Mesenchymal stem cell (in vitro differentiated cells and primary cell): ENCODE measurements around the gene GNL3L.
"Not testable (repeated sequence)": the region's sequence is repeated elsewhere in the genome, so short reads cannot be mapped to it uniquely, and the experiment has no call there.

Experiments
- DNase-seq: peaks from one replicate; pipeline ENCODE4 v3.0.0-alpha.2; 2013
- H2AFZ ChIP-seq: one replicate; pipeline ENCODE4 v1.6.1; 2013; ENCODE audit warnings: low read depth, mild to moderate bottlenecking, control low read depth, inconsistent platforms, low read length, moderate library complexity
- H2AK5ac ChIP-seq: 2 replicates; pipeline ENCODE4 v1.6.1; 2013; ENCODE audit warnings: low read length, moderate library complexity, mild to moderate bottlenecking, inconsistent platforms; ENCODE audit not compliant: severe bottlenecking
- H2BK120ac ChIP-seq: one replicate; pipeline ENCODE4 v1.6.1; 2013; ENCODE audit warnings: low read depth, mild to moderate bottlenecking, inconsistent platforms, low read length, moderate library complexity
- H2BK12ac ChIP-seq, 2 experiments: one replicate each; pipeline ENCODE4 v1.6.1; 2013; ENCODE audit warnings: inconsistent platforms in 2 of 2, low read length in 2 of 2, mild to moderate bottlenecking in 2 of 2, moderate library complexity in 2 of 2, control low read depth in 1 of 2
- H2BK15ac ChIP-seq: one replicate; pipeline ENCODE4 v1.6.1; 2013; ENCODE audit warnings: mild to moderate bottlenecking, low read depth, inconsistent platforms; ENCODE audit not compliant: poor library complexity, severe bottlenecking
- H2BK5ac ChIP-seq: 2 replicates; pipeline ENCODE4 v1.6.1; 2013; ENCODE audit warnings: low read depth, mild to moderate bottlenecking, low read length, control low read depth, inconsistent platforms; ENCODE audit not compliant: poor library complexity, severe bottlenecking
- H3K14ac ChIP-seq, 2 experiments: one replicate each; pipeline ENCODE4 v1.6.1; 2013; ENCODE audit warnings: inconsistent platforms in 2 of 2, low read length in 2 of 2, control low read depth in 1 of 2, mild to moderate bottlenecking in 1 of 2, moderate library complexity in 1 of 2
- H3K18ac ChIP-seq, 2 experiments: one replicate each; pipeline ENCODE4 v1.6.1; 2013; ENCODE audit warnings: inconsistent platforms in 2 of 2, low read length in 2 of 2, control low read depth in 1 of 2, low read depth in 1 of 2, mild to moderate bottlenecking in 1 of 2
- H3K23ac ChIP-seq, 2 experiments: one replicate each; pipeline ENCODE4 v1.6.1; 2013; ENCODE audit warnings: inconsistent platforms in 2 of 2, low read length in 2 of 2, mild to moderate bottlenecking in 2 of 2, moderate library complexity in 2 of 2, control low read depth in 1 of 2
- H3K27ac ChIP-seq: 2 replicates; pipeline ENCODE4 v1.5.1; 2013; ENCODE audit warnings: mild to moderate bottlenecking, moderate library complexity, low read length, control low read depth, inconsistent platforms; ENCODE audit not compliant: poor library complexity, severe bottlenecking
- H3K27me3 ChIP-seq, 2 experiments: 2 replicates each; pipeline versions ENCODE4 v1.6.1 to v1.7.0; 2013; ENCODE audit warnings: low read length in 2 of 2, mild to moderate bottlenecking in 2 of 2, moderate library complexity in 2 of 2, control low read depth in 1 of 2, inconsistent platforms in 1 of 2; ENCODE audit not compliant: control insufficient read depth in 1 of 2, insufficient read depth in 1 of 2
- H3K36me3 ChIP-seq, 2 experiments: 2 replicates each; pipeline versions ENCODE4 v1.6.1 to v1.7.0; 2013; ENCODE audit warnings: low read length in 2 of 2, control low read depth in 1 of 2, inconsistent platforms in 1 of 2, low read depth in 1 of 2, mild to moderate bottlenecking in 1 of 2; ENCODE audit not compliant: insufficient read depth in 2 of 2, control insufficient read depth in 1 of 2
- H3K4ac ChIP-seq, 2 experiments: one replicate each; pipeline ENCODE4 v1.6.1; 2013; ENCODE audit warnings: inconsistent platforms in 2 of 2, low read length in 2 of 2, mild to moderate bottlenecking in 2 of 2, moderate library complexity in 2 of 2, control low read depth in 1 of 2, low read depth in 1 of 2
- H3K4me1 ChIP-seq: 2 replicates; pipeline ENCODE4 v1.6.1; 2013; ENCODE audit warnings: low read depth, low read length, control low read depth; ENCODE audit not compliant: control insufficient read depth, insufficient read depth
- H3K4me2 ChIP-seq: 2 replicates; pipeline ENCODE4 v1.6.1; 2013; ENCODE audit warnings: low read length, mild to moderate bottlenecking, inconsistent platforms; ENCODE audit not compliant: poor library complexity, severe bottlenecking
- H3K4me3 ChIP-seq, 2 experiments: 2 replicates each; pipeline versions ENCODE4 v1.5.1 to v1.7.0; 2013; ENCODE audit warnings: low read length in 2 of 2, mild to moderate bottlenecking in 2 of 2, control low read depth in 1 of 2, low read depth in 1 of 2; ENCODE audit not compliant: insufficient read depth in 1 of 2
- H3K79me1 ChIP-seq: replicated peaks from 2 replicates; pipeline ENCODE4 v1.6.1; 2013; ENCODE audit warnings: mild to moderate bottlenecking, control low read depth, low read length, inconsistent platforms; ENCODE audit not compliant: poor library complexity, severe bottlenecking
- H3K9ac ChIP-seq: 2 replicates; pipeline ENCODE4 v1.7.0; 2013; ENCODE audit warnings: mild to moderate bottlenecking, low read length, moderate library complexity
- H3K9me3 ChIP-seq: 2 replicates; pipeline ENCODE4 v1.7.0; 2013; ENCODE audit warnings: mild to moderate bottlenecking, low read length; ENCODE audit not compliant: control insufficient read depth
- H4K8ac ChIP-seq: one replicate; pipeline ENCODE4 v1.6.1; 2013; ENCODE audit warnings: inconsistent platforms, mild to moderate bottlenecking, low read length, moderate library complexity
- H4K91ac ChIP-seq: one replicate; pipeline ENCODE4 v1.6.1; 2013; ENCODE audit warnings: mild to moderate bottlenecking, low read length, inconsistent platforms
- WGBS: methylation state at CpG from one replicate; pipeline ENCODE4 v1.1.7; 2013; ENCODE audit warnings: mixed read lengths; 5-methylcytosine and 5-hydroxymethylcytosine counted together

GNL3L gene

DNA sequence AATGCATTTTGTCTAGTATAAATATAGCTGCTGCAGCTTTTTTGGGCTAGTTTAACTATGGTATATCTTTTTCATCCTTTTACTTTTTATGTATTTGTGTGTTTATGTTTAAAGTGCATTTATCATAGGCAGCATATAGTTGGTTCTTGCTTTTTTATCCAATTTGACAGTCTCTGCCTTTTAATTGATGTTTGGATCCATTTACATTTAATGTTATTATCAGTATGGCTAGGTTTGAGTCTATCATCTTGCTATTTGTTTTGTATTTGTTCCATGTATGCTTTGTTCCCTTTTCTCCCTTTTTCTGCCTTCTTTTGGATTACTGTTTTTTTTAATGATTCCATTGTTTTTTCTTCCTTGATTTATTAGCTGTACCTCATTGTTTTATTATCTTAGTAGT is 40.3 kb downstream of the GNL3L start:
- no peak overlapping the region for H2BK12ac ChIP-seq
- H3K4ac ChIP-seq: no peak overlapping the region
- no peak overlapping the region for H3K4me2 ChIP-seq
- H3K9ac ChIP-seq: no peak overlapping the region
- no peak for DNase-seq
- H3K27ac ChIP-seq: no peak overlapping the region
- no peaks in the 10 kb centered on the region for H3K79me1 ChIP-seq
- H3K9me3 ChIP-seq: peaks cover 11% of the 10 kb centered on the region
- H2AK5ac ChIP-seq: no peak overlapping the region
- no peak overlapping the region for H2BK15ac ChIP-seq
- peaks cover 0 to 11% of the 10 kb centered on the region in 2 experiments for H3K36me3 ChIP-seq
- H2BK5ac ChIP-seq: no peak overlapping the region
- H4K8ac ChIP-seq: no peak overlapping the region
- H3K4me3 ChIP-seq: no peak overlapping the region
- no peak overlapping the region for H2AFZ ChIP-seq
- no peak overlapping the region for H3K23ac ChIP-seq
- no peaks in the 10 kb centered on the region for H3K27me3 ChIP-seq
- H3K4me1 ChIP-seq: no peaks in the 10 kb centered on the region
- no peak overlapping the region for H3K14ac ChIP-seq
- H2BK120ac ChIP-seq: no peak overlapping the region
- H3K18ac ChIP-seq: no peak overlapping the region
- no peak overlapping the region for H4K91ac ChIP-seq

DNA sequence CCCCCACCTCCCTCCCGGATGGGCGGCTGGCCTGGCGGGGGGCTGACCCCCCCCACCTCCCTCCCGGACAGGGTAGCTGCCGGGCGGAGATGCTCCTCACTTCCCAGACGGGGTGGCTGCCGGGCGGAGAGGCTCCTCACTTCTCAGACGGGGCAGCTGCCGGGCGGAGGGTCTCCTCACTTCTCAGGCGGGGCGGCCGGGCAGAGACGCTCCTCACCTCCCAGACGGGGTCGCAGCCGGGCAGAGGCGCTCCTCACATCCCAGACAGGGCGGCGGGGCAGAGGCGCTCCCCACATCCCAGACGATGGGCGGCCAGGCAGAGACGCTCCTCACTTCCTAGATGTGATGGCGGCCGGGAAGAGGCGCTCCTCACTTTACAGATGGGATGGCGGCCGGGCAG is 42.6 kb downstream of the GNL3L start:
- not testable (repeated sequence) for H3K23ac ChIP-seq, H2BK15ac ChIP-seq, DNase-seq, H2BK120ac ChIP-seq, H3K4me2 ChIP-seq, H3K14ac ChIP-seq, H3K27ac ChIP-seq, H3K9ac ChIP-seq, H4K8ac ChIP-seq, H3K27me3 ChIP-seq, H2BK5ac ChIP-seq, H3K79me1 ChIP-seq, H2BK12ac ChIP-seq, H3K4me1 ChIP-seq, H2AK5ac ChIP-seq, H3K18ac ChIP-seq, H3K4me3 ChIP-seq, H4K91ac ChIP-seq, H2AFZ ChIP-seq, H3K4ac ChIP-seq
- H3K9me3 ChIP-seq: peaks cover 11% of the 10 kb centered on the region
- WGBS: no CpG with 5 or more reads among the region's 31 CpGs
- peaks cover 0 to 12% of the 10 kb centered on the region in 2 experiments for H3K36me3 ChIP-seq

DNA sequence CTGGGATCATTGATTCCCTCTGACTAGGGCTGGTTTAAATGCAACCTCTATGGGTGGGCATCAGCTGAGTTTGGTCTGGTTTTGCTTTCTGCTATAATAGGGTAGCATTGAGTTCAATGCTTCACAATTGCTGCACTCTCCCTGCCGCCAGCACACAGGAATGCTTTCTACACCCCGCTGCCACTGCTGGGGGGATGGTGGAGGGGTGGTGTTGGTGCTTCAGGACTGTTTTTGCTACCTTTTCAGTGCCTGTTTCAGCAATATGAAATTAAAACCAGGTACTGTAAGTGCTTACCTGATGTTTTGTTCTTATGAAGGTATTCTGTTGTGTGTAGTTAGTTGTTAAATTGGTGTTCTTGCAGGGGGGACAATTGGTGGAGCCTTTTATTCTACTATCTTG is 67.7 kb downstream of the GNL3L start:
- no peaks in the 10 kb centered on the region for H3K27me3 ChIP-seq
- no peak overlapping the region for H4K8ac ChIP-seq
- H3K23ac ChIP-seq: no peak overlapping the region
- H2AK5ac ChIP-seq: no peak overlapping the region
- no peak for DNase-seq
- no peak overlapping the region for H3K27ac ChIP-seq
- no peaks in the 10 kb centered on the region for H3K36me3 ChIP-seq
- H4K91ac ChIP-seq: no peak overlapping the region
- no peak overlapping the region for H3K14ac ChIP-seq
- no peak overlapping the region for H2BK12ac ChIP-seq
- no peak overlapping the region for H3K4me3 ChIP-seq
- no peak overlapping the region for H3K4ac ChIP-seq
- H3K79me1 ChIP-seq: no peaks in the 10 kb centered on the region
- no peak overlapping the region for H3K18ac ChIP-seq
- no peak overlapping the region for H3K9ac ChIP-seq
- H3K9me3 ChIP-seq: no peaks in the 10 kb centered on the region
- H3K4me1 ChIP-seq: no peaks in the 10 kb centered on the region
- no peak overlapping the region for H2BK120ac ChIP-seq
- H2AFZ ChIP-seq: no peak overlapping the region
- 92% methylated on average over 2 of the region's 2 CpGs for WGBS
- H2BK15ac ChIP-seq: no peak overlapping the region
- H3K4me2 ChIP-seq: no peak overlapping the region
- H2BK5ac ChIP-seq: no peak overlapping the region

- H2BK15ac ChIP-seq: no peak overlapping the region
- H3K9me3 ChIP-seq: no peaks in the 10 kb centered on the region
- no peaks in the 10 kb centered on the region for H3K4me1 ChIP-seq
- no peak overlapping the region for H2AK5ac ChIP-seq
- H2BK5ac ChIP-seq: no peak overlapping the region
- no peak overlapping the region for H3K14ac ChIP-seq
- H2BK12ac ChIP-seq: no peak overlapping the region
- no peaks in the 10 kb centered on the region for H3K27me3 ChIP-seq
- no peak overlapping the region for H3K4ac ChIP-seq
- H4K8ac ChIP-seq: no peak overlapping the region
- H4K91ac ChIP-seq: no peak overlapping the region
- WGBS: 100% methylated on average over 1 of the region's 1 CpG
- no peak overlapping the region for H3K9ac ChIP-seq
- no peak for DNase-seq
- no peak overlapping the region for H2BK120ac ChIP-seq
- H2AFZ ChIP-seq: no peak overlapping the region
- H3K36me3 ChIP-seq: no peaks in the 10 kb centered on the region
- no peak overlapping the region for H3K4me3 ChIP-seq
- no peak overlapping the region for H3K23ac ChIP-seq
- no peak overlapping the region for H3K4me2 ChIP-seq
- no peak overlapping the region for H3K27ac ChIP-seq
- H3K79me1 ChIP-seq: no peaks in the 10 kb centered on the region
- no peak overlapping the region for H3K18ac ChIP-seq
Observed at GRCh38 chrX:54602563-54602962, 72.5 kb downstream of the GNL3L start.
